Thyroid gland (tissue), 4 donors: ENCODE data around the gene TRIM71. TPM values are rescaled to one million over a fixed set of nuclear protein-coding genes. Genes with fewer than 3 reads are reported as not detected.

Source experiments
- DNase-seq, 2 donors: peaks; one replicate each; pipeline ENCODE4 v3.0.0-alpha.2; 2019
- H3K27ac ChIP-seq, 3 donors: fragments of 200-600 bp; sonication (generic); 1 replicate in 2 of 3; 2 replicates in 1 of 3; pipeline ENCODE4 v1.5.1; 2016 to 2019; ENCODE audit warnings: mild to moderate bottlenecking in 1 of 3, moderate library complexity in 1 of 3
- H3K27me3 ChIP-seq: fragments of 200-600 bp; sonication (generic); one replicate; pipeline ENCODE4 v1.5.1; 2019
- H3K36me3 ChIP-seq, 2 donors: fragments of 200-600 bp; sonication (generic); one replicate each; pipeline ENCODE4 v1.5.1; 2016 to 2019
- H3K4me1 ChIP-seq, 2 donors: fragments of 200-600 bp; sonication (generic); one replicate each; pipeline ENCODE4 v1.5.1; 2017 to 2019
- H3K4me3 ChIP-seq, 3 donors: fragments of 200-600 bp; sonication (generic); replicated peaks in 1 of 3; 1 replicate in 2 of 3; 2 replicates in 1 of 3; pipeline ENCODE4 v1.5.1; 2016; ENCODE audit warnings: mild to moderate bottlenecking in 1 of 3
- H3K9me3 ChIP-seq: fragments of 200-600 bp; sonication (generic); one replicate; pipeline ENCODE4 v1.5.1; 2017
- CTCF ChIP-seq, 6 experiments: fragments of 200-600 bp in 3 of 6; fragments of 450-650 bp in 3 of 6; sonication (generic) in 3 of 6; IDR thresholded peaks; one replicate each; pipeline ENCODE4 v1.5.1; 2016 to 2019; ENCODE audit warnings: antibody characterized with exemption in 6 of 6, mild to moderate bottlenecking in 2 of 6, inconsistent platforms in 1 of 6, moderate library complexity in 1 of 6
- POLR2A ChIP-seq, 2 donors: fragments of 450-650 bp; IDR thresholded peaks; one replicate each; pipeline ENCODE4 v1.6.1; 2017; ENCODE audit warnings: antibody characterized with exemption in 2 of 2, mild to moderate bottlenecking in 2 of 2, moderate library complexity in 1 of 2
- WGBS, 2 donors: methylation state at CpG; one replicate each; pipeline ENCODE4 v1.1.5; 2017; 5-methylcytosine and 5-hydroxymethylcytosine counted together
- intact Hi-C: fragments of 100-400 bp; cut with DNase I; formaldehyde crosslinking; loops from one replicate; pipeline ENCODE4 v1.15.1; 2023
- total RNA-seq, 4 donors: library from RNA; depleted of rRNA; stranded (reverse); fragments of >200 nt; gene quantifications; one replicate each; pipeline ENCODE4 v1.2.3, GENCODE V29; 2016

TRIM71 gene
- total RNA-seq, 4 donors from 2014 or later = under 0.01 to 0.15 (median 0.13) TPM; not detected in 1

GRCh38 chr3:32837789-32838188, 20.0 kb downstream of the TRIM71 start:
- intact Hi-C loops = no loop called here
- no peak for TF ChIP-seq CTCF (IDR thresholded peaks at IDR 0.05)

GRCh38 chr3:32839714-32840085, 21.9 kb downstream of the TRIM71 start:
- no peak for DNase-seq
- no peak for TF ChIP-seq CTCF (IDR thresholded peaks at IDR 0.05)
- TF ChIP-seq POLR2A (IDR thresholded peaks at IDR 0.05) = no peak
- Histone ChIP-seq H3K36me3 (no peaks in the 10 kb centered on the region), H3K4me1 (no peaks in the 10 kb centered on the region), H3K9me3 (no peaks in the 10 kb centered on the region), H3K27me3 (no peaks in the 10 kb centered on the region), H3K27ac (no peak overlapping the region), H3K4me3 (no peak overlapping the region)
- 38 to 53% methylated on average over 4 of the region's 4 CpGs for WGBS, 2 donors
- intact Hi-C loops = no loop called here

More at GRCh38 chr3:32837789-32838188, 20.0 kb downstream of the TRIM71 start:
- Histone ChIP-seq H3K36me3 (no peaks in the 10 kb centered on the region), H3K27me3 (no peaks in the 10 kb centered on the region), H3K9me3 (no peaks in the 10 kb centered on the region), H3K4me1 (no peaks in the 10 kb centered on the region), H3K4me3 (no peak overlapping the region), H3K27ac (no peak overlapping the region)
- no peak for DNase-seq
- WGBS, 2 donors = 89 to 96% methylated on average over 5 of the region's 5 CpGs

GRCh38 chr3:32840086-32840841, 22.5 kb downstream of the TRIM71 start:
- H3K27me3 ChIP-seq = no peaks in the 10 kb centered on the region
- 61 to 62% methylated on average over 4 to 5 of the region's 5 CpGs for WGBS, 2 donors
- intact Hi-C loops = no loop called here
- H3K9me3 ChIP-seq = no peaks in the 10 kb centered on the region
- H3K4me3 ChIP-seq = no peak overlapping the region
- H3K4me1 ChIP-seq = no peaks in the 10 kb centered on the region
- H3K27ac ChIP-seq = no peak overlapping the region
- no peaks in the 10 kb centered on the region for H3K36me3 ChIP-seq
- DNase-seq = no peak
- TF ChIP-seq POLR2A (IDR thresholded peaks at IDR 0.05) (no peak), CTCF (IDR thresholded peaks at IDR 0.05) (no peak)

GRCh38 chr3:32841341-32841740, 23.5 kb downstream of the TRIM71 start:
- TF ChIP-seq CTCF (IDR thresholded peaks at IDR 0.05) (no peak), POLR2A (IDR thresholded peaks at IDR 0.05) (no peak)
- intact Hi-C loops = no loop called here
- no peak overlapping the region for H3K27ac ChIP-seq
- H3K9me3 ChIP-seq = no peaks in the 10 kb centered on the region
- peak in 1 of 2 donors; percentile 20 for DNase-seq
- 32 to 40% methylated on average over 12 of the region's 12 CpGs for WGBS, 2 donors
- no peak overlapping the region for H3K4me3 ChIP-seq
- H3K36me3 ChIP-seq = no peaks in the 10 kb centered on the region
- no peaks in the 10 kb centered on the region for H3K4me1 ChIP-seq
- H3K27me3 ChIP-seq = no peaks in the 10 kb centered on the region

- Histone ChIP-seq H3K4me1 (no peaks in the 10 kb centered on the region), H3K4me3 (no peak overlapping the region), H3K9me3 (no peaks in the 10 kb centered on the region), H3K36me3 (no peaks in the 10 kb centered on the region), H3K27me3 (no peaks in the 10 kb centered on the region), H3K27ac (no peak overlapping the region)
- TF ChIP-seq POLR2A (IDR thresholded peaks at IDR 0.05) = no peak
- no peak for TF ChIP-seq CTCF (IDR thresholded peaks at IDR 0.05)
- no peak for DNase-seq
- 69 to 70% methylated on average over 5 of the region's 5 CpGs for WGBS, 2 donors
- intact Hi-C loops = no loop called here
Measured at GRCh38 chr3:32841867-32842470, 24.2 kb downstream of the TRIM71 start.
